ENCODE results near the gene INSC.

Gene INSC

DNA sequence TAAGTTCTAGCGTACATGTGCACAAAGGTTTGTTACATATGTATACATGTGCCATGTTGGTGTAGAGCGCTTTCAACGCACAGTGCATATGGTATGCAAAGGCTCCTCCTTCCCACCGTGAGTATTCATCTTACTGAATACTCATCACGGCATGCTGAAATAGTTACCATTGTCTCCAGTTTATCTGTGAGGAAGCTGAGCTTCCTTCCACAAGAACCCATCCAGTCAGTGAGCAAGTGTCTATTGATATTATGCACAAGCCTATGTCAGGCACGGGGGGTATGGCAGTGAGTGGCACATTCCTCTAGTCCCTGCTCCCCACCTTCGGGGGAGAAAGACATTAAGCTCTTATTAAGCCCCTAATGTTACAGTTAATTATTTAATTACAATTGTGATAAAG lies 28.1 kb downstream of the INSC start:
- DNase-seq: no peak
- in situ Hi-C loops (cut with HindIII; ENCODE audit: low pct_ligation_motif_present, low pct_unique_long_range_greater_than_20kb, low sequenced_read_pairs): no loop called here

DNA sequence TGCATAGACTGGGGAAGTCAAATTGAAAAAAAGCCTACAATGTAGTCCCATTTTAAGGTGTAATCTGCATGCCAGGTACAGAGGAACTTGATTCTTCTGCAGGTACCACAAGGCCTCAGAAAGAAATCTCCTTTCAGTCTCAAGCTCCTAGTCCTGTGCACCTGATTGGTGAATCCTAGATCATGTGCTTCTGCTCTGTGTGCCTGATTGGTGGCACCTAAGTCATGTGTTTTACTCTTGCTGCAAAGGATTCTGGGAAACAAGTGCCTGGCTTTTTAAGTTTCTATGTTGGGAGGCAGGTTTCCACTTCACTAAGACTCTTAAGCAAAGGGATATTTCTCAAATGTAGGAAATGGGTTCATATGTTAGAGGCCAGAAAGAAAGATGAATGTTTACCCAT lies 29.1 kb downstream of the INSC start:
- DNase-seq: no peak
- in situ Hi-C loops (cut with HindIII; ENCODE audit: low pct_ligation_motif_present, low pct_unique_long_range_greater_than_20kb, low sequenced_read_pairs): no loop called here

DNA sequence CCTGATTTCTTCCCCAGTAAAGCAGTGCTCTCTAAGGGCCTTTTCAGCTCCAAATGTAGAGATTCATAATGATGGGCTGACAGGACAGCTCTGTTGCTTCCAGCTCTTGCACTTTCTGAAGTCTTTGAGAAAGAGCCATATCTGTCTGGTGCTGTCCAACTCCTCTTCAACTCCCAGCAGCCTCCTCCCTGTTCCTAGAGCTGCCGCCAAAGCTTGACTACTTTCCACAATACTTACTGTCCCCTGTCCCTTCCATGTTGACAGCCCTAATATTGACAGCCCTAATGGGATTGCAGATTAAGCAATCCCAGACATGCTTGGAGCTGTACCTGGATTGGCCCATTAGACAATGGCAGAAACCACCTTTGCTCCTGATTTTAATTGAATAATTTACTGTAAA lies 29.6 kb downstream of the INSC start:
- in situ Hi-C loops (cut with HindIII; ENCODE audit: low pct_ligation_motif_present, low pct_unique_long_range_greater_than_20kb, low sequenced_read_pairs): no loop called here
- DNase-seq: no peak

DNA sequence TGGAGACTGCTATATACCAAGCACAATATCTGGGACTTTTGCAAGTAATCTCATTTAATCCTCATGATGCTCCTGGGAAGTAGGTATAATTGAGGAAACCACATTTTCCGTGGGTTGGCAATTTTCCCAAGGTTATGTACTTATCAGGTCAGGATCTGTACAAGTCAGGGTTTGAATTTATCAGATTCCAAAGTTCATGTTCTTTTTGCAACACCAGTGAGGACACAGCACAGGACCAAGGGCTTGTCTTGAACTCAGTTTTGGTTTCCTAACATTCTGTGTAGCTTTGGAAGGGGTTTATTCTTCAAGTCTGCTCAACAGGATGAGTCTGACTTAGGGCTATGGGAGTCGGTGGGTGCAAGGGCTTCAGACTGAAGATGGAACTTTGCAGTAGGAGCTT lies 30.4 kb downstream of the INSC start:
- in situ Hi-C loops (cut with HindIII; ENCODE audit: low pct_ligation_motif_present, low pct_unique_long_range_greater_than_20kb, low sequenced_read_pairs): no loop called here
- DNase-seq: no peak

DNA sequence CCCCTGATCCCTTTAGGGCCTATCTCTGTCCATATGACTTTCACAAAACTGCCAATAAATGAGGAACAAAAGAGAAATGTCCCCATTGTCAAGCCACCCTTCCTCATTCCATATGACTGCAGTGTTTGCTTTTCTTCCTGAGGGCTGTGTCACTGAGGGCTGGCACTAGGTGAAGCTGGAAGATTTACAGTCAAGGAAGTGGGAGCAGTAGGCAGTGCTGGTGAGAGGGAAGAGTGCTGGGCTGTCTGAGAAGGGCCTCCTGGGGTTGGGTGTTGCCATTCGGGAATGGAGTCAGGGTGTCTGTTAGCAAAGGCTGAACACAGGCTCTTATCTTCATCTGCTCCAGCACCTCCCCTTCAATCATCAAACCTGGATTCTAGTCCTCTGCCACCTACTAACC lies 30.9 kb downstream of the INSC start:
- in situ Hi-C loops (cut with HindIII; ENCODE audit: low pct_ligation_motif_present, low pct_unique_long_range_greater_than_20kb, low sequenced_read_pairs): no loop called here
- no peak for DNase-seq

DNA sequence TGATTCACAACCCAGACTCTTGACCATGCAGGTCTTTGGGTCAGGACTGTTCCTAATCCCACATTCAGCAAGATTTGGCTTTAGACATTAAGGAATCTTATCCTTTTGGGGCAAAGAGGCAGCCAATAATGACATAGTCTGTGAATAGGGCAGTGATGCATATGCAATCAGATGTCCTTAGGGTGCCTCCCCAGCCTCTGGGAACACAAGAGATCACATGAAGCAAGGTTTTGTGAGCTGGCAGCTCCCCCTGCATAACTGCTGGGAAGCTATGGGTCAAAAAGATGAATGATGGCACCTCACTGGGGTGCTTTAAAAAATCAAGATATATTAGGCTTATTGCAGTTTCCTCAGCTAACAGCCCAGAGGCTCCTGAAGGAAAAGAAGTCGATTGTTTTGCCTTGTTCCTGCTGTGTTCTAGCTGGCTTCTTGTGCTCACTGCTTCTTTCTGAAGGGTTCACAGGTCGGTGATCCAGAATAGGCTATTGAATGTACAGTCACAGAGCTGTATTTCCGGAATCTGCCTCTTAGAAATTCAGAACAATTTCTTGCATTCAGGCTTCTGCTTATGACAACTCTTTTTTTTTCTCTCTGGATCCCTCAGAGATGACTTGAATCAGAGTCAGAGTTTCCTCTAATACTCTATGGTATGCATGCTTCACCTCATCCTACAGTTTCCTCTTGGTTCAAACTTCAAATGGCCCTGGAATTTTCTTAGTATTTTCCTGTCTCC lies 31.7 kb downstream of the INSC start:
- no peak for DNase-seq
- in situ Hi-C loops (cut with HindIII; ENCODE audit: low pct_ligation_motif_present, low pct_unique_long_range_greater_than_20kb, low sequenced_read_pairs): no loop called here

DNA sequence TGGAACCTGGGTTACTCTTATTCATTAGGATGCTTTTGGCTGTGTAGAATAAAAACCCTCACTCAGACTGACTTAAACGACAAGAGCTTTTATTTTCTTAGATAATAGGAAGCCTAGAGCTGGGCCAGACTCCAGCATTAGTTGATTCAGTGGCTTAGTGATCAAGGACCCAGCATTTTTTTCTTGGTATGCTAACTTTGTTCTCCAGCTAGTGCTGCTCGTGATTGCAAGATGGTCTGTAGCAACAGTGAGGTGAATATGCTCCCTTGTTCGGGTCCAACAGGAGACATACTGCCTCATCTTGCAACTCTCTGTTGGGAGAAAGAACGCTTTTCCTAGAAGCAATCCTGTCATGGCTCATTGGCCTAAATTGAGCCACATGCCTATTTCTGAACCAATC lies 33.4 kb downstream of the INSC start:
- DNase-seq: no peak

DNA sequence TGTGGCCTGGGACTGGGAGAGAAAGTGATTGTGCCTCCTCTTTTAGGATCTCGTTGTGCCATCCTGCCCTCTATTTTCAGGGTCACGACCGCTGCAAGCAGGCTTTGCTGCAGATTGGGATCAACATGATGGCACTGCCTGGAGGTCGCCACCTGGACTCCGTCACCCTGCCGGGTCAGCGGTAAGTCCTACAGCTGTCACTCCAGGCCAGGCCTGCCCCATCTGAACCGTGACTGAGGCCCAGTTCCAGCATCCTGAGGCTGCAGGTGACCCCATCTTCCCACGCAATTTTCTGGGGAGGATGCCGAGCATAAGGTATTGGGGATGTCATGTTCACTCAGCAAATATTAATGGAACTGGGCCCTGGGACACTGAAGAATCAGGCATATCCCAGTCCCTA lies 34.3 kb downstream of the INSC start:
- DNase-seq: no peak
- in situ Hi-C loops (cut with HindIII; ENCODE audit: low pct_ligation_motif_present, low pct_unique_long_range_greater_than_20kb, low sequenced_read_pairs): no loop called here

More for the DNA sequence above, 33.4 kb downstream of the INSC start:
- in situ Hi-C loops (cut with HindIII; ENCODE audit: low pct_ligation_motif_present, low pct_unique_long_range_greater_than_20kb, low sequenced_read_pairs): no loop called here

DNA sequence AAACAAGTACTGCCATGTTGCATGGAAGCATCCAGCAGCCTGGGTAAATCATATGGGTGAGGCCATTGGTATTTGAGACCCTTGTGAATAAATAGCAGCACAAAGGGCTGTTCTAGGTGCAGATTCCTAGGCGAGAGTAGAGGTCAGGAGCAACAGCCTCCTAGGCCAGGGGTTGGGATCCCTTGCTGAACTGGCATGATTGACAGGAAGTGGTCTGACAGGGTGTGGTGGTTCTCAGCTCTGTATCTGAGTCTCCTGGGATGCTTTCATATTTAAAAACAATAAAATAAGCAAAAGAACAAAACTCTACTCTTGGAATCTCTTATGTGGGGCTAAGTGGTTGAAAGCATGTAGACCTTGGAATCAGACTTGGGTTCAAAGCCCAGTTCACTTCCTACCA lies 35.8 kb downstream of the INSC start:
- DNase-seq: no peak
- in situ Hi-C loops (cut with HindIII; ENCODE audit: low pct_ligation_motif_present, low pct_unique_long_range_greater_than_20kb, low sequenced_read_pairs): no loop called here

DNA sequence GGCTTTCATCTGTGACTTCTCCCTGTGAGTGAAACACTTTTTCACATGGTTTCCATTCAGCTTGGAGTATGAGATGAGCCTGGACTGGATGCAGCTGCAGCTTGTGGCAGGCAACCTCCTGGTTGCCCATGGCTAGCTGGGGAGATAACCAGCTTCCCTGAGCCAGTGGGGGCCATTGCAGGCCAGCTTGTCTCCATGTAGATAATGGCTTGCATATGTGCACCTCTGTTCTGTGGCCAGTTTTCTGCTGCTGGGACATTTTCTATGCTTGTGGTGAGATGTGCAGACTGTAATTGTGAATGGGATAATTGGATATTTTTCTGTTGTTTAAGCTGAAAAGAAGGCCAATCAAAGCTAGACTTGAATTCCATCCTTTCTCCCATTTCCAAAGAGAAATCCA lies 38.5 kb downstream of the INSC start:
- in situ Hi-C loops (cut with HindIII; ENCODE audit: low pct_ligation_motif_present, low pct_unique_long_range_greater_than_20kb, low sequenced_read_pairs): no loop called here

DNA sequence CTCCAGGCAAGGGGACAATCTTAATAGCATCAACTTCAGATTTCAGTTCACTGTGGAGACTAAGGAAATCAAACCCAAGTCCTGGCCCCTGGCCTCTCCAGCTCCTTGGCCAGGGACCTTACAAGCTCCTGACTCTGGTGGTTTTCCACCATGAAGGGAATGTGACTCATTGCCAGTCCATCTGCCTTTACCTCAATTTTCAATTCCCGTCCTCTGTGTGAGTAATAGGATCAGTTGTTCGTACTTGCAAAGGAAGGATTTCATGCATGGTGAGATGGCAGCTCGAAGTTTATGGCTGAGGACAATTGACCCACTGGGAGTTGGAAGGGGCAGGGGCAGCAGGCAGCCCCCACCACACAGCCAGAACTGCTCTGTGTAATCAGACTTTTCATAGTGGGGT lies 42.5 kb downstream of the INSC start:
- in situ Hi-C loops (cut with HindIII; ENCODE audit: low pct_ligation_motif_present, low pct_unique_long_range_greater_than_20kb, low sequenced_read_pairs): no loop called here
- peak; percentile 49 for DNase-seq

More for the DNA sequence above, 38.5 kb downstream of the INSC start:
- DNase-seq: no peak

DNA sequence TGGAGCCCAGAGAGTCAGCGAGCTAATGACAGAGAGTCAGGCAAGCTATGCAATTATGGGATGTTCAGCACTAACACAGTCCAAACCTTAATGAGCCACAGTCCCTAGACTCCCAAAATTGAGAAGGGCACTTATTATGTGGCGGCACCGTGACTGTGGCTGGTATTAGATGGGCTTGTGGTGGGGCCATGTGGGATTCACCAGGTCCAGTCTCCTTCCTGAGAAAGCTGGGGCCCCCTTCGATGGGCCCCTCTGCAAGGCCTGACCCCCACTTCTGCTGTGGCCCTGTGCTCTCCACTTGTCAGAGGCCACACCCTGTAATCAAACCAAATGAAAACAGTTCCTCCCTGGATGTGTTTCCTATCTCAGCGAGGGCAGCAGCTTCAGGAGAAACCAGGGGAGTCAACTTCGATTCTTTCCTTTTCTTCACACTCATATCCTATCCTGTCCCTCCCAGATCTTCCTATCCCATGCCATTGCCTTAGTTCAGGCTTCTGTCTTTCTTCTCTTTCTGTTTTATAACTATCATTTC lies 42.9 kb downstream of the INSC start:
- no peak for DNase-seq
- in situ Hi-C loops (cut with HindIII; ENCODE audit: low pct_ligation_motif_present, low pct_unique_long_range_greater_than_20kb, low sequenced_read_pairs): no loop called here

DNA sequence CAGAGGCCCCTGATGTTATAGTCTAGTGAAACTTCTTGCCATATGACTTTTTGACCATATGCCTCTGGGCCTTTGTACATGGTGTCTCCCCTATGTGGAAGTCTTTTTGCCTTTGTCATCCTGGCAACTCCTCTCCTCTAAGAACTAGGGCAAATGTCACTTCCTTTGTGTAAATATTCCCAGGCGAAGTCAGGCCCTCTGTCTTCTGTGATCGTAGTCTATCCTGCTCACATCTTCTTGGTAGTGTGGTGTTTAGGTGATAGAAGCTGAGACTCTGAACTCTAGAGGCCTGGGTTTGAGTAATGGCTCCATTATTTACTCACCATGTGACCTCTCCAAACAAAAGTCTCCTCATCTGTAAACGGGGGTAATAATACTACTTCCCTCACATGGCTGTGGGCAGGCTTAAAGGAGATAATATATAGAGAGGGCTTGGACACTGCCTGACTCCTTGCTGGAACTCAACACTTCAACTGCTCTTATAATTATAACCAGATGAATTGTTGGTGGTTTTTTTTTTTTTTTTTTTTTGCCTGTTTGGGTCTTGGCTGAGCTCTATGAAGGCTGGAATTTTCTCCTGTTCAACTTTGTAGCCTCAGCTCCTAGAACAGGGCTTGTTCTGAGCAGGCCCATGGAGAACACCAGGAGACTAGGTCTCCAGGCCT lies 43.8 kb downstream of the INSC start:
- in situ Hi-C loops (cut with HindIII; ENCODE audit: low pct_ligation_motif_present, low pct_unique_long_range_greater_than_20kb, low sequenced_read_pairs): no loop called here

DNA sequence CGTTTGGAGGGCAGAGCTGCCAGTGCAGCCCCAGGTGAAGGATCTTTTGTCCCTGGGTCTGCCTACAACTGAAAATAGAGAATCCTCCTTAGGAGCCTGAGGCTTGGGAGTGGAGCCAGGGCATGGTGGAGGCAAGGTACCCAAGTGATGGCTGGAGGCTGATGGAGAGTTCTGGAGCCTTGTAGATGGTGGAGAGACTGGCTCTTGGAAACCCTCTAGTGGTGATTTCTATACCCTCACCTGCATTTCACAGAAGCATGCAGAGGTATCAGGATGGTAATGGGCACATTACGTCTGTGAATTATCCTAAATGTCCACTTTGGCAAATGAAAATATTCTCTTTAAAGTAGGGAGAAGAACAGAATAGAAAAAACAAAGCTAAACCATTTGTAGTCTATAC lies 44.4 kb downstream of the INSC start:
- peak; percentile 39 for DNase-seq
- in situ Hi-C loops (cut with HindIII; ENCODE audit: low pct_ligation_motif_present, low pct_unique_long_range_greater_than_20kb, low sequenced_read_pairs): no loop called here

More for the DNA sequence above, 43.8 kb downstream of the INSC start:
- DNase-seq: no peak

DNA sequence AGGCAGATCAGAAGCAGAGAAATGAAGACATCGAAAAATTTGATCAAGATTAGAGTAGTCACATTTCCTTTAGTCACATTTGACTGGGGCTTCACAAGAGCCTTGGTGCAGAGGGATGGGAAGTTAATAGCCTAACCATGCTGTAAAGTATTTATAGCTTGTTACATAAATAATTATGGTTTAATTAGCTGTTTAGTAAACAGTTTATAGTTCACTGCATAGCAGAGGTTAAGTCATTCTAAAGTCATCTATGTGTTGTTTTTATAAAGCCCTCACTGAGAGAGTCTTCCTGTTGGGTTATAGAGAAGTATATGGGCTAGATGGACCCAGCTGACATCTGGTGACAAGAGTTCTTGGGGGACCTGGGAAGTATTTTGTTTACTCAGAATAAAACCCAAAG lies 47.1 kb downstream of the INSC start:
- in situ Hi-C loops (cut with HindIII; ENCODE audit: low pct_ligation_motif_present, low pct_unique_long_range_greater_than_20kb, low sequenced_read_pairs): no loop called here
- no peak for DNase-seq

DNA sequence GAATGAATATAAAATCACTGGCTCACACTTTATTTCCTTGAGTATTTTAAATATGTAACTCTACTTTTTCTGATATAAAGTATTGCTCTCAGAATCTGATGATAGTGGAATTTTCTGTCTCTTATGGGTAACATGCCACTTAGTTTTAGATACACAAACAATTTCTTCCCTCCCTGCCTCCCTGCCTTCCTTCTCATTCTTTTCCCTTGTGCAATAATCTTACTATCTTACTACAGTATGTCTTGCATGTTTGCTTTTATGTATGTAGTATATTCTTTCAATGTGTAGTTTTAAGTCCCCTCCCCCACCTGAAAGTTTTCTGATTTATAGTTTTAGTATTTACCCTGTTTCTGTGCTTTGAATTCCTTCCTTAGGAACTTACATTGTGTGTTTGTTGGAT lies 48.4 kb downstream of the INSC start:
- DNase-seq: no peak
- in situ Hi-C loops (cut with HindIII; ENCODE audit: low pct_ligation_motif_present, low pct_unique_long_range_greater_than_20kb, low sequenced_read_pairs): no loop called here

DNA sequence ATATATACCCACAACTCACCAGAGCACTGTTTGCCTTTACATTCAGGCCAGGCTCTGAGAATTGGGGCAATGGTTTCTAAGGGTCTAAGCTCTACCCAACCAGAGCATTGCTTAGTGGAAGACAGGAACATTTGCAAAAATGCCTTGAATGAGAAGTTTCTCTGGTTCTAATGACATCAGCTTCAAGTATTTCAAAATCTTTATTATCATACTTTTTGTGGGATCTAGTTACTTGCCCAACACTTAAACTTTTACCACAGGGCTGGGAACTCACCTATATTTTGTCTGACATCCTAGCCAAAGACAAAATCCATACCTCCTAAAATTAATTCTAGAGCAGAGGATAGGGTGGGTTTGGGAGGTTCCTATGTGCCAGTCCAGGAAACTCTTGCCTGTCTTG lies 51.5 kb downstream of the INSC start:
- no peak for DNase-seq
- in situ Hi-C loops (cut with HindIII; ENCODE audit: low pct_ligation_motif_present, low pct_unique_long_range_greater_than_20kb, low sequenced_read_pairs): no loop called here

DNA sequence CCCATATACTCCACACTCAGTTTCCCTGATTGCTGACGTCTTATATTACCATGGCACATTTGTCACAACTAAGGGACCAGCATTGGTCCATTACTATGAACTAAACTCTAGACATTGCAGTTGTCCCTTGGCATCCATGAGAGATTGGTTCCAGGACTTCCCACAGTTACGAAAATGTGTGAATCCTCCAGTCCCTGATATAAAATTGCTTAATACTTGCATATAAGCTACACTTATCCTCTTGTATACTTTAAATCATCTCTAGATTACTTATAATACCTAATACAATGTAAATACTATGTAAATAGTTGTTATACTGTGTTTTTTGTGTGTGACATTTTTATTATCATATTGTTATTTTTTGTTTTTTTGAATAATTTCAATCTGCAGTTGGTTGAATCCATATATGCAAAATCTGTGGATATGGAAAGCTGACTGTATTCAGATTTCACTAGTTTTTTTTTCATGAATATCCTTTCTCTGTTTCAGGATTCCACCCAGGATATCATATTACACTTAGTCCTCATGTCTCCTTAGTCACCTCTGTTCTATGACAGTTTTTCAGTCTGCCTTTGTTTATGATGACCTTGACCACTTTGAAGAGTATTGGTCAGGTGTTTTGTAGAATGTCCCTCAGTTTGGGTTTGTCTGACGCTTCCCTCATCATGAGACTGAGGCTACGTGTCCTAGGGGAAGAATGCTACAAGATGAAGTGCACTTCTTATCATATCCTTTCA lies 55.3 kb downstream of the INSC start:
- in situ Hi-C loops (cut with HindIII; ENCODE audit: low pct_ligation_motif_present, low pct_unique_long_range_greater_than_20kb, low sequenced_read_pairs): no loop called here
- no peak for DNase-seq

DNA sequence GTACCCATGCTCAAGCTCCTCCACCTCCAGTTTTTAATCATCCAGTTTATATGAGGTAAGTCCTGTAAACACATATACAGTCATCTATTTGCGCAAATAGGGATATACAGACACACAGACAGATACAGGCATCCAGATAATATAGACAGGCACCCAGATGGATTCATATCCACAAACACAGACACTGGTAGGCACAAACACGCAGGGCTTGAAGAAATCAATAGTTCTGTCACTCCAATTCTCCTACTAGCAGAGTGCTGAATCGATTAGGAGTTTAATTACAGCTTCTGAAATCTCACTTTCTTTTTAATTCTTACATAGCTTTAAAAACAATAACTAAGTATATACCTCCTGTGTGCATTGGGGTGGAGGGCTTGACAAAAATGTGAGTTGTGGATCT lies 56.0 kb downstream of the INSC start:
- in situ Hi-C loops (cut with HindIII; ENCODE audit: low pct_ligation_motif_present, low pct_unique_long_range_greater_than_20kb, low sequenced_read_pairs): no loop called here
- no peak for DNase-seq

Data from ACHN (cell line).